Measurements from ENCODE around the gene NPW.
A peak's percentile ranks its signal among the peaks of the same experiment; 100 is the strongest.

NPW gene

DNA sequence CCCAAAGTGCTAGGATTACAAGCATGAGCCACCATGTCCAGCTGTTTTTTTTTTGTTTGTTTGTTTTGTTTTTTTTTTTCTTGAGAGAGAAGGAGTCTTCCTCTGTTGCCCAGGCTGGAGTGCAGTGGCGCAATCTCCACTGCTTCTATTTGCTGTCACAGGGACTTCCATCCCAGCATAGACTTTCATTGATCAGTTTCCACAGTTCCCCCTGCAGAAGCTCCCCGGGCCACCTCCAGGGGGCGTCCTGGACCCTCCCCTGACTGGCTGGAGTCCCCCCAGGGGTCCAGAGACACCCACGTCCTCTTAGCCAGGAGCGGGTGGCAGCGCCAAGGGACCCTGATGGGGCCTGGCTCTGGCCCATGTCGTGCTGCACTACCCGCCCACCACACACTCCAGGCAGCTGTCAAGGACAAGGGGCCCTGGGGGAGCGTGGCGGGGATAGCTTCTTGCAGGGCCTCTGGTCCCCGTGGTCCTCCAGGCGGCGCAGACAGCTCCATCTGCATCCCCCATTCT is 3.1 kb upstream of the NPW start:
- Histone ChIP-seq H3F3A (ENCODE audit: control insufficient read depth, insufficient read depth) (no peaks in the 10 kb centered on the region), H3K9me3 (ENCODE audit: control insufficient read depth, insufficient read depth, low read length) (no peaks in the 10 kb centered on the region), H3K27ac (ENCODE audit: low read depth, low read length) (no peak overlapping the region), H3K27me3 (ENCODE audit: control insufficient read depth, low read length) (peaks cover 26% of the 10 kb centered on the region), H3K9me2 (replicated peaks; ENCODE audit: control insufficient read depth, low read length) (no peaks in the 10 kb centered on the region), H3K4me1 (ENCODE audit: control insufficient read depth, low read length) (no peaks in the 10 kb centered on the region), H3K36me3 (ENCODE audit: control insufficient read depth, low read length) (no peaks in the 10 kb centered on the region), H3K79me2 (ENCODE audit: control insufficient read depth, low read length) (no peaks in the 10 kb centered on the region), H4K20me1 (ENCODE audit: control insufficient read depth, insufficient read depth, low read depth, low read length) (no peaks in the 10 kb centered on the region), H3K4me2 (ENCODE audit: low read length) (no peak overlapping the region), H3K4me3 (ENCODE audit: low read length) (no peak overlapping the region)
- TF ChIP-seq EZH2phosphoT487 (IDR thresholded peaks at IDR 0.05; ENCODE audit: borderline replicate concordance, low read length) (no peak), CTCF (IDR thresholded peaks at IDR 0.05; ENCODE audit: low read depth, low read length, poor library complexity, severe bottlenecking) (peak; percentile 76)

- Histone ChIP-seq H3K4me3 (ENCODE audit: low read length) (no peak overlapping the region), H3K9me2 (replicated peaks; ENCODE audit: control insufficient read depth, low read length) (no peaks in the 10 kb centered on the region), H4K20me1 (ENCODE audit: control insufficient read depth, insufficient read depth, low read depth, low read length) (no peaks in the 10 kb centered on the region), H3K4me2 (ENCODE audit: low read length) (no peak overlapping the region), H3K9me3 (ENCODE audit: control insufficient read depth, insufficient read depth, low read length) (no peaks in the 10 kb centered on the region), H3K36me3 (ENCODE audit: control insufficient read depth, low read length) (no peaks in the 10 kb centered on the region), H3K27me3 (ENCODE audit: control insufficient read depth, low read length) (peaks cover 34% of the 10 kb centered on the region), H3K79me2 (ENCODE audit: control insufficient read depth, low read length) (no peaks in the 10 kb centered on the region), H3K27ac (ENCODE audit: low read depth, low read length) (no peak overlapping the region), H3F3A (ENCODE audit: control insufficient read depth, insufficient read depth) (no peaks in the 10 kb centered on the region; the same call in 1 of the 2 replicates), H3K4me1 (ENCODE audit: control insufficient read depth, low read length) (peaks cover 12% of the 10 kb centered on the region)
- TF ChIP-seq CTCF (IDR thresholded peaks at IDR 0.05; ENCODE audit: low read depth, low read length, poor library complexity, severe bottlenecking) (no peak), EZH2phosphoT487 (IDR thresholded peaks at IDR 0.05; ENCODE audit: borderline replicate concordance, low read length) (no peak)
Observed at GRCh38 chr16:2019921-2020831, 591 bp downstream of the NPW start.

DNA sequence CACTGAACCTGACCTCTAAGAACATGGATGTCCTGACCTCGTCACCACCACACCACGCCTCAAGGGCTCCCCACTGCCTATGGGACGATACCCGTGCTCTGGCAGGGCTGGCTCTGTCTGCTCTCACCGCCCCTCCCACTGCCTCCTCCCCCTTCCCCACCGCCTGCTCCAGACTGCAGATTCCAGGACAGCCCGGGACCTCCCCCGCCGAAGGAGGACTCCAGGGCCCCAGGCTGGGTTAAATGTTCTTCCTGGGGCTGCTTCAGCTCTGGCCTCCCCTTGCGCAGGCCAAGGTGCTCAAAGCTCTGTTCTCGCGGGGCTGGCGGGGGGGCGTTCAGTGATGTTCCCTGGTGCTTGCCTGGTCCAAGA is 3.1 kb downstream of the NPW start:
- Histone ChIP-seq H3K27me3 (ENCODE audit: control insufficient read depth, low read length) (peaks cover 54% of the 10 kb centered on the region), H3K4me1 (ENCODE audit: control insufficient read depth, low read length) (peaks cover 19% of the 10 kb centered on the region), H3K79me2 (ENCODE audit: control insufficient read depth, low read length) (no peaks in the 10 kb centered on the region), H3K9me3 (ENCODE audit: control insufficient read depth, insufficient read depth, low read length) (no peaks in the 10 kb centered on the region), H3K9me2 (replicated peaks; ENCODE audit: control insufficient read depth, low read length) (no peaks in the 10 kb centered on the region), H3K36me3 (ENCODE audit: control insufficient read depth, low read length) (no peaks in the 10 kb centered on the region), H3K4me2 (ENCODE audit: low read length) (peak overlapping the region; percentile 81), H3K27ac (ENCODE audit: low read depth, low read length) (no peak overlapping the region), H4K20me1 (ENCODE audit: control insufficient read depth, insufficient read depth, low read depth, low read length) (no peaks in the 10 kb centered on the region), H3F3A (ENCODE audit: control insufficient read depth, insufficient read depth) (no peaks in the 10 kb centered on the region; the same call in 1 of the 2 replicates), H3K4me3 (ENCODE audit: low read length) (peak overlapping the region; percentile 58)
- TF ChIP-seq CTCF (IDR thresholded peaks at IDR 0.05; ENCODE audit: low read depth, low read length, poor library complexity, severe bottlenecking) = no peak

All from DOHH2 (cell line).